ENCODE data around the gene PCCA. TPM values are rescaled to one million over a fixed set of nuclear protein-coding genes. Genes with fewer than 3 reads are reported as not detected.

The PCCA gene
- total and polyA plus RNA-seq, 9 donors, result 23.5 to 62.4 (median 45.8) TPM

DNA sequence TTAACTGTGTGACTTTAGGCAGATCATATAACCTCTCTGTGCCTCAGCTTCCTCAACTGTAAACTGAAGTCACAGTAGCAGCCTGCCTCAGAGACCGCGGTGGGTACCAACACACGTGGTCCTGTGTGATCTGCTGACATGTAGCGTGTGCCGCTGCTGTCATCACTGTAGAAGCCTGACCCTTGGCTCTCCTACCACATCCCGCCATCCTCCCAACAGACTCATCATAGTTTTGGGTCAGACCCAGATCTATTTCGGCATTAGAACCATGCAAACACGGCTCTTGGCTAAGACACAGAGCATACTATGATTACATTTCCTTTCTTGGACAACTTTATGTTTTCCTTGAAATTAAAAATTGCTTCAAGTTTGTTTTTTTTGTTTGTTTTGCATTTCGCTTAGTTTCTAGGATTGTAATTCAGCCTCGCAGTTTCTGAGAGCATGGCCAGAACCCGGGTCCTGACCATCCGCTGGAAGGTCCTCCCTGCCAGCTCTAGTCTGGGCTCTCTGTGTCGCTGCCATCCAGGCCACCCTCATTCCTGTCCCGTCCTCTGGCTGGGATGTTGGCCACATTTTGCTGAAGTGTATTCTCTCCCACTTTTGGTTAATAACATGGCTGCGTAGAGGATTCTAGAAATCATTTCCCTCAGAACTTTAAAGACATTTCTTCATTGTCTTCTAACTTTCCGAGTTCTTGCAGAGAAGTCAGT, 446.7 kb downstream of the PCCA start:
- no peaks in the 10 kb centered on the region for H3K9me3 ChIP-seq
- peaks cover 2% of the 10 kb centered on the region for H3K4me1 ChIP-seq (ENCODE audit: insufficient read depth)
- no peaks in the 10 kb centered on the region for H3K27me3 ChIP-seq
- H3K36me3 ChIP-seq, result no peaks in the 10 kb centered on the region
- H3K27ac ChIP-seq, result no peak overlapping the region
- no peak overlapping the region for H3K4me3 ChIP-seq
- intact Hi-C loops (cut with DNase I), result no loop called here
- DNase-seq, result no peak
- TF ChIP-seq POLR2A (IDR thresholded peaks at IDR 0.05) (no peak), EP300 (IDR thresholded peaks at IDR 0.05) (no peak)
- 25 to 43% (median 40%) methylated on average over 16 of the region's 16 CpGs for WGBS, 3 donors

DNA sequence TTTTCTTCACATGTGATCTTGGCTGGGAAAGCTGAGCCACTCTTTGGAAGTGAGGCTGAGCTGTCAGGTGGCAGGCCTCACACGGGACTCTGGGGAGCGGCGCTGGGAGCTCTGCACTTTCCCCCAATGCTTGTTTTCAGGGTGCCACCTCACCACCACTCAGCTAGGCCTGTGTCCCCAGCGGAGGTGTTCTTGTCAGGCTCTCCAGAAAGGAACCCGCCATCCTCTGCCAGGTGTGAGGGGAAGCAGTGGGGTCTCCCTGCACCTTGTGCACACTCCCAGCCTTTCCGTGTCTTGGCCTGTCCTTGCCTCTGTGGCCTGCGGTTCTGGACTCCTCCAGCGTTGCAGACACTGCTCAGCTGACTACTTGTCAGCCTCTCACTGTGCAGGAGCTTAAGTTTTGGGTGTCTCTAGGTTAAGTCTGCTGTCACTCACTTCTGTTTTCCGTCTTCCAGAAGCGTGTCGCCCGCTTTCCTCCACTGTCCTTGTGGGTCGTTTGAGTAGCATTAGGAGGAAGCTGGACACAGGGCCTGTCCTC, 447.8 kb downstream of the PCCA start:
- intact Hi-C loops (cut with DNase I), result no loop called here
- no peak for DNase-seq
- Histone ChIP-seq H3K4me1 (ENCODE audit: insufficient read depth) (peaks cover 2% of the 10 kb centered on the region), H3K9me3 (no peaks in the 10 kb centered on the region), H3K27me3 (no peaks in the 10 kb centered on the region), H3K4me3 (no peak overlapping the region), H3K36me3 (no peaks in the 10 kb centered on the region), H3K27ac (no peak overlapping the region)
- 90 to 91% (median 91%) methylated on average over 13 of the region's 13 CpGs for WGBS, 3 donors
- TF ChIP-seq POLR2A (IDR thresholded peaks at IDR 0.05) (no peak), EP300 (IDR thresholded peaks at IDR 0.05) (no peak)
- TF ChIP-seq, protein P1, sequence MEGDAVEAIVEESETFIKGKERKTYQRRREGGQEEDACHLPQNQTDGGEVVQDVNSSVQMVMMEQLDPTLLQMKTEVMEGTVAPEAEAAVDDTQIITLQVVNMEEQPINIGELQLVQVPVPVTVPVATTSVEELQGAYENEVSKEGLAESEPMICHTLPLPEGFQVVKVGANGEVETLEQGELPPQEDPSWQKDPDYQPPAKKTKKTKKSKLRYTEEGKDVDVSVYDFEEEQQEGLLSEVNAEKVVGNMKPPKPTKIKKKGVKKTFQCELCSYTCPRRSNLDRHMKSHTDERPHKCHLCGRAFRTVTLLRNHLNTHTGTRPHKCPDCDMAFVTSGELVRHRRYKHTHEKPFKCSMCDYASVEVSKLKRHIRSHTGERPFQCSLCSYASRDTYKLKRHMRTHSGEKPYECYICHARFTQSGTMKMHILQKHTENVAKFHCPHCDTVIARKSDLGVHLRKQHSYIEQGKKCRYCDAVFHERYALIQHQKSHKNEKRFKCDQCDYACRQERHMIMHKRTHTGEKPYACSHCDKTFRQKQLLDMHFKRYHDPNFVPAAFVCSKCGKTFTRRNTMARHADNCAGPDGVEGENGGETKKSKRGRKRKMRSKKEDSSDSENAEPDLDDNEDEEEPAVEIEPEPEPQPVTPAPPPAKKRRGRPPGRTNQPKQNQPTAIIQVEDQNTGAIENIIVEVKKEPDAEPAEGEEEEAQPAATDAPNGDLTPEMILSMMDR (IDR thresholded peaks at IDR 0.05), result no peak

DNA sequence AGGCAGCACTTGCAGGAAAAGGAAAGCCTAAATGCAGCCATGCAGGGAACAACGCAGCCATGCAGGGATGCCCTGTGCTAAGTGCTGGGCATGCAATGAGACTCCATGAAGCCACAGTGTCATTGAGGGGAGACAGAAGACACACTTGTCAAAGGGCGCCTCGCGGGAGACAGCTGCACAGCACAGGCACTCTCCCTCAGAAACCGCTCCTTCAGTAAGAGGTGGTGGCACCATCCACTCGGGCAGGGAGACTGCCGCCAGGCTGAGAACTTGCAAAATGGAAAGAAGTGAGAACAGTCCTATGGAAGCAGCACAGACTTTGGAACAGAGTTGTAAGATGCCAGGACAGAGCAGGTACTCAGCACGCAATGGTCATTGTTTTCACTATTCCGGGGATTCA, 448.6 kb downstream of the PCCA start:
- TF ChIP-seq, protein P1 (IDR thresholded peaks at IDR 0.05), result no peak
- TF ChIP-seq POLR2A (IDR thresholded peaks at IDR 0.05) (no peak), EP300 (IDR thresholded peaks at IDR 0.05) (no peak)

DNA sequence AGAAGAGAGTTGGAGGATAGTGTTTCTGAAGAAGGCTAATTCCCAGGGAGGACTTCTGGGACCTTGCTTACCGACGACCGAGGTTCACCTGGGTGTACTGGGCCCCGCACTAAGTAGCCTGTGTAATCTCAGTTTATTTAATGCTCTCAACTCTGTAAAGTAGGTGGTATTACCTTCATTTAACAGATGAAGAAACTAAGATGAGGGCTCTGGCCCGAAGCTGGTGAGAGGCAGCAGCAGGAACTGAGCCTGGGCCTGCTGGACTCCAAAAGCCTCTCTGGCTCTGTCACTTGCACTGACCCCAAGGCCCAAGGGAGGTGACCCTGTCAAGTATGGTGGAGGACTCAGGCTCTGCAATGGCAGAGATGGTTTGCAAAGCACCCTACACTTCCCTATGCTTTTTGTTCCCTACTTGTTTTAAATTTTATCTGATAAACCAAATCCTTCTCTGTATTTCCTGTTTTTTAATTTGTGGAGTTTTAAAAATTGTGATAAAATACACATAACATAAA, 449.1 kb downstream of the PCCA start:
- no peaks in the 10 kb centered on the region for H3K27me3 ChIP-seq
- no peak overlapping the region for H3K27ac ChIP-seq
- H3K9me3 ChIP-seq, result no peaks in the 10 kb centered on the region
- H3K4me1 ChIP-seq (ENCODE audit: insufficient read depth), result peaks cover 2% of the 10 kb centered on the region
- H3K36me3 ChIP-seq, result no peaks in the 10 kb centered on the region
- no peak overlapping the region for H3K4me3 ChIP-seq
- TF ChIP-seq, protein P1 (IDR thresholded peaks at IDR 0.05), result no peak
- TF ChIP-seq EP300 (IDR thresholded peaks at IDR 0.05) (no peak), POLR2A (IDR thresholded peaks at IDR 0.05) (no peak)
- WGBS, 3 donors, result 95 to 97% (median 95%) methylated on average over 5 of the region's 5 CpGs
- intact Hi-C loops (cut with DNase I), result no loop called here
- no peak for DNase-seq

More for the DNA sequence above, 448.6 kb downstream of the PCCA start:
- Histone ChIP-seq H3K9me3 (no peaks in the 10 kb centered on the region), H3K4me1 (ENCODE audit: insufficient read depth) (peaks cover 2% of the 10 kb centered on the region), H3K27ac (no peak overlapping the region), H3K36me3 (no peaks in the 10 kb centered on the region), H3K27me3 (no peaks in the 10 kb centered on the region), H3K4me3 (no peak overlapping the region)
- intact Hi-C loops (cut with DNase I), result no loop called here
- 93 to 98% (median 97%) methylated on average over 9 of the region's 9 CpGs for WGBS, 3 donors
- DNase-seq, result no peak

DNA sequence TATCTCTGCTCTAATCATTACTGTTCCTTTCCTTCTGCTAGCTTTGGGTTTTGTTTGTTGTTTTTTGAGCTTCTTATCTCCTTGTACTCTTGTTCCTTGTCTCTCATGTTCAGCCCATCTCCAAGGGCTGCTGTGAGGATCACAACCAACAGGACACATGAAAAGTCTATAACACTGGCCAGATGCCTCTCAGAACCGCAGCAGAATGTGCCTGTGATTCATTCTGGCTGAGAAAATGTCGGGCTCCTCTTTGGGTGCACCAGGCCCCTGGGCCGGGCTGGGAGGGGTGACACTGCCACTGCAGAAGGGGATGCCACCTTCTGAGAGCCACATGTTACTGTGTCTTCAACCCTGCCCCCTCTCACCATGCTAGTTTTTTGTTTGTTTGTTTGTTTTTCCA, 451.7 kb downstream of the PCCA start:
- peaks cover 2% of the 10 kb centered on the region for H3K4me1 ChIP-seq (ENCODE audit: insufficient read depth)
- no peak for TF ChIP-seq EP300 (IDR thresholded peaks at IDR 0.05)
- no peak for TF ChIP-seq POLR2A (IDR thresholded peaks at IDR 0.05)
- TF ChIP-seq, protein P1 (IDR thresholded peaks at IDR 0.05), result no peak
- no peak overlapping the region for H3K4me3 ChIP-seq
- no peaks in the 10 kb centered on the region for H3K27me3 ChIP-seq
- no peak for DNase-seq
- 58 to 61% (median 61%) methylated on average over 3 of the region's 3 CpGs for WGBS, 3 donors
- intact Hi-C loops (cut with DNase I), result no loop called here
- no peaks in the 10 kb centered on the region for H3K36me3 ChIP-seq
- no peak overlapping the region for H3K27ac ChIP-seq
- H3K9me3 ChIP-seq, result no peaks in the 10 kb centered on the region
